Measurements from ENCODE around the gene COPS3. TPM values are rescaled to one million over a fixed set of nuclear protein-coding genes. Genes with fewer than 3 reads are reported as not detected.

The COPS3 gene
- total and polyA plus RNA-seq, 2 of the 8 experiments (the other 6 are each of a cell fraction or from before 2014, with no cell fraction given) = 82.9 to 110 TPM

DNA sequence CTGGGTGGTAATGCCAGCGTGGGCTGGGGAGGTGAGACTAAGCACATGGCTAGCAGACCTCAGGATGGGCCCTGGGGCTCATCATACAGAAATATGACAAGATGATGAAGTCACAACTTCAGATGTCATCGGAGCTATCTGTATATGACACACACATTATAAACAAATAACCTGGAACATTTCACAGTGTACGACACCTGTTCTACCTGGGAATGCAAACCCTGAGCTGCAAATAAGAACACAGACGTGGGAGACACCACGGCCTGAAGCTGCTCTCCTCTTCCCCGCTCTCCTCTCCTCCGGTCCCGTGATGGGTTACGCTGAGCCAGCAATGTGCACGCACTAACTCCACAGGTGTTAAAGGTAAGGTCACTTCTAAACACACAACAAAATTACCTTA, 79.8 kb downstream of the COPS3 start (continued):
- TF ChIP-seq, protein P1, sequence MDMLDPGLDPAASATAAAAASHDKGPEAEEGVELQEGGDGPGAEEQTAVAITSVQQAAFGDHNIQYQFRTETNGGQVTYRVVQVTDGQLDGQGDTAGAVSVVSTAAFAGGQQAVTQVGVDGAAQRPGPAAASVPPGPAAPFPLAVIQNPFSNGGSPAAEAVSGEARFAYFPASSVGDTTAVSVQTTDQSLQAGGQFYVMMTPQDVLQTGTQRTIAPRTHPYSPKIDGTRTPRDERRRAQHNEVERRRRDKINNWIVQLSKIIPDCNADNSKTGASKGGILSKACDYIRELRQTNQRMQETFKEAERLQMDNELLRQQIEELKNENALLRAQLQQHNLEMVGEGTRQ (IDR thresholded peaks at IDR 0.05; ENCODE audit: low read length) = no peak
- no peak for TF ChIP-seq MAFK (IDR thresholded peaks at IDR 0.05; ENCODE audit: low read depth, low read length)
- TF ChIP-seq KDM4A (IDR thresholded peaks at IDR 0.05; ENCODE audit: low read depth, low read length, severe bottlenecking) = no peak
- no peak for TF ChIP-seq CTBP2 (IDR thresholded peaks at IDR 0.05; ENCODE audit: borderline replicate concordance, insufficient read depth, insufficient read length, low read length)
